Psoas muscle (tissue), 8 donors: ENCODE results near the gene APLNR. TPM values are rescaled to one million over a fixed set of nuclear protein-coding genes. Genes with fewer than 3 reads are reported as not detected.

Experiments
- ATAC-seq, 4 donors: fragments of 200-7000 bp; cut with Tn5 transposase; one replicate each; pipeline ENCODE4 v1.9.1; 2020; ENCODE audit warnings: moderate library complexity in 3 of 4, mild to moderate bottlenecking in 2 of 4
- DNase-seq, 2 donors: peaks; one replicate each; pipeline ENCODE4 v3.0.0-alpha.2; 2020
- H3K27ac ChIP-seq: fragments of 200-600 bp; one replicate; pipeline ENCODE4 v1.8.0; 2022
- H3K27me3 ChIP-seq, 3 donors: fragments of 200-600 bp in 1 of 3; one replicate each; pipeline versions ENCODE4 v1.6.1 to v1.8.0; 2013 to 2022; ENCODE audit warnings: low read length in 2 of 3, mild to moderate bottlenecking in 2 of 3, moderate library complexity in 1 of 3; ENCODE audit not compliant: insufficient read depth in 3 of 3
- H3K36me3 ChIP-seq, 2 donors: fragments of 200-600 bp in 1 of 2; one replicate each; pipeline versions ENCODE4 v1.6.1 to v1.8.0; 2013 to 2022; ENCODE audit warnings: low read depth in 1 of 2, mild to moderate bottlenecking in 1 of 2, moderate library complexity in 1 of 2; ENCODE audit not compliant: insufficient read depth in 1 of 2
- H3K4me1 ChIP-seq: fragments of 200-600 bp; one replicate; pipeline ENCODE4 v1.8.0; 2022
- H3K4me3 ChIP-seq: fragments of 200-600 bp; one replicate; pipeline ENCODE4 v1.8.0; 2022; ENCODE audit warnings: mild to moderate bottlenecking
- H3K9me3 ChIP-seq: fragments of 200-600 bp; one replicate; pipeline ENCODE4 v1.8.0; 2022
- CTCF ChIP-seq: fragments of 200-600 bp; IDR thresholded peaks from one replicate; pipeline ENCODE4 v1.8.0; 2022; ENCODE audit warnings: antibody characterized with exemption
- WGBS, 3 donors: extraction: QIAGEN DNeasy Blood & Tissue Kit; methylation state at CpG; one replicate each; pipeline versions ENCODE4 v1.1.6 to v1.1.7; 2013; 5-methylcytosine and 5-hydroxymethylcytosine counted together
- intact Hi-C, 2 donors: fragments of 100-400 bp; cut with DNase I; formaldehyde crosslinking; loops; one replicate each; pipeline versions ENCODE4 v1.11.0 to v1.14.2; 2022
- polyA plus RNA-seq, 3 donors: library from polyadenylated mRNA; stranded (reverse); fragments of 200-250 nt; gene quantifications; one replicate each; pipeline ENCODE4 v1.2.3, GENCODE V29; 2013
- total RNA-seq, 4 donors: library from RNA; stranded (reverse); fragmentation: NEBNext Ultra II Directional in 2 of 4; extraction: Animal tissue kit (Norgen Biotek cat#: 25700) in 2 of 4; gene quantifications; one replicate each; pipeline versions ENCODE4 v1.2.1 to v1.2.4, GENCODE V29; 2021 to 2023
- donor health status: healthy with polysubstance abuse.
- donor health status: DM: no; HTN: no; CAD: no; lungs with moderate emphysema.
- donor health status: Bipolar disorder and iron deficiency.
- donor health status: healthy.
- donor health status: DM: yes; HTN: yes; CAD: no.
- donor health status: DM: no; HTN: no; CAD: no.
- donor health status: DM: no; HTN: no; CAD: no.
- donor health status: DM: yes; HTN: yes; CAD: no.

Gene APLNR
- total and polyA plus RNA-seq, 7 donors: 0.75 to 17.0 (median 3.5) TPM

GRCh38 chr11:57244911-57245310 is 7.9 kb upstream of the APLNR start:
- ATAC-seq: no peak
- intact Hi-C loops: loop anchor here (5.0 to 10.0 kb wide), 3 partner anchors 128 to 1300 kb away; no protein-coding TSS in a partner anchor
- no peaks in the 10 kb centered on the region for H3K27me3 ChIP-seq
- no peaks in the 10 kb centered on the region for H3K4me1 ChIP-seq
- no peak for TF ChIP-seq CTCF
- no peak overlapping the region for H3K27ac ChIP-seq
- WGBS, 3 donors: 71 to 76% (median 74%) methylated on average over 3 of the region's 3 CpGs
- no peak overlapping the region for H3K4me3 ChIP-seq
- no peaks in the 10 kb centered on the region for H3K9me3 ChIP-seq
- DNase-seq: no peak
- no peaks in the 10 kb centered on the region for H3K36me3 ChIP-seq

- no peak overlapping the region for H3K27ac ChIP-seq
- no peaks in the 10 kb centered on the region for H3K36me3 ChIP-seq
- intact Hi-C loops: loop anchor here (10.0 kb wide), 2 partner anchors 397 to 1297 kb away; no protein-coding TSS in a partner anchor
- WGBS, 3 donors: 16 to 49% (median 31%) methylated on average over 2 of the region's 2 CpGs
- H3K4me3 ChIP-seq: no peak overlapping the region
- ATAC-seq (no peak), DNase-seq (no peak)
- H3K27me3 ChIP-seq: no peaks in the 10 kb centered on the region
- H3K4me1 ChIP-seq: no peaks in the 10 kb centered on the region
- no peaks in the 10 kb centered on the region for H3K9me3 ChIP-seq
- no peak for TF ChIP-seq CTCF
These were observed 4.4 kb upstream of the APLNR start for GRCh38 chr11:57241353-57241972.

- no peak overlapping the region for H3K27ac ChIP-seq
- H3K4me3 ChIP-seq: no peak overlapping the region
- WGBS, 3 donors: 36 to 55% (median 37%) methylated on average over 5 of the region's 5 CpGs
- intact Hi-C loops: loop anchor here (10.0 kb wide), 2 partner anchors 396 to 1296 kb away; no protein-coding TSS in a partner anchor
- no peaks in the 10 kb centered on the region for H3K4me1 ChIP-seq
- no peaks in the 10 kb centered on the region for H3K27me3 ChIP-seq
- DNase-seq (no peak), ATAC-seq (no peak)
- no peaks in the 10 kb centered on the region for H3K9me3 ChIP-seq
- H3K36me3 ChIP-seq: no peaks in the 10 kb centered on the region
- TF ChIP-seq CTCF: no peak
These were observed 3.7 kb upstream of the APLNR start for GRCh38 chr11:57240757-57241156.

- no peaks in the 10 kb centered on the region for H3K4me1 ChIP-seq
- 82 to 90% (median 87%) methylated on average over 2 of the region's 2 CpGs for WGBS, 3 donors
- no peaks in the 10 kb centered on the region for H3K36me3 ChIP-seq
- no peaks in the 10 kb centered on the region for H3K27me3 ChIP-seq
- ATAC-seq (no peak), DNase-seq (no peak)
- no peaks in the 10 kb centered on the region for H3K9me3 ChIP-seq
- no peak overlapping the region for H3K4me3 ChIP-seq
- intact Hi-C loops: loop anchor here (10.0 kb wide), 2 partner anchors 395 to 1295 kb away; no protein-coding TSS in a partner anchor
- no peak for TF ChIP-seq CTCF
- H3K27ac ChIP-seq: no peak overlapping the region
These were observed 3.0 kb upstream of the APLNR start for GRCh38 chr11:57240007-57240406.

GRCh38 chr11:57239348-57239747 is 2.3 kb upstream of the APLNR start:
- Histone ChIP-seq H3K4me1 (no peaks in the 10 kb centered on the region), H3K27ac (no peak overlapping the region), H3K36me3 (no peaks in the 10 kb centered on the region), H3K9me3 (no peaks in the 10 kb centered on the region), H3K4me3 (no peak overlapping the region), H3K27me3 (no peaks in the 10 kb centered on the region)
- WGBS, 3 donors: 54 to 75% (median 63%) methylated on average over 1 of the region's 1 CpG
- ATAC-seq (no peak), DNase-seq (no peak)
- intact Hi-C loops: loop anchor here in 1 of 2 donors (5.0 kb wide), 1 partner anchor 37 kb away; no protein-coding TSS in a partner anchor
- no peak for TF ChIP-seq CTCF
